ENCODE measurements around the gene SFMBT2. TPM values are rescaled to one million over a fixed set of nuclear protein-coding genes. Genes with fewer than 3 reads are reported as not detected.
A peak's percentile ranks its signal among the peaks of the same experiment; 100 is the strongest.

SFMBT2 gene
- total RNA-seq, 3 donors from 2014 or later (not counting 1 experiment from before 2014, with no cell fraction given), result 50.4 to 70.4 (median 52.2) TPM

GRCh38 chr10:7117806-7118674 is 292.8 kb downstream of the SFMBT2 start:
- Mint-ChIP-seq H3K27ac (peak overlapping the region in 1 of 2 donors; percentile 10), H3K4me1 (peaks cover 7 to 8% of the 10 kb centered on the region in 2 donors), H3K4me3 (no peak overlapping the region), H3K27me3 (ENCODE audit: low read depth in 2 of 2) (no peaks in the 10 kb centered on the region), H3K36me3 (no peaks in the 10 kb centered on the region), H3K9me3 (no peaks in the 10 kb centered on the region)
- WGBS (ENCODE audit: insufficient coverage), result 85% methylated on average over 13 of the region's 17 CpGs
- Histone ChIP-seq H3K9me3 (ENCODE audit: control insufficient read depth, insufficient read depth, low read length) (no peaks in the 10 kb centered on the region), H3K4me3 (ENCODE audit: low read length) (no peak overlapping the region), H3K27ac (ENCODE audit: low read length) (no peak overlapping the region), H3K36me3 (ENCODE audit: control insufficient read depth, insufficient read depth, low read length) (no peaks in the 10 kb centered on the region), H3K4me1 (ENCODE audit: control insufficient read depth, insufficient read depth, low read length) (peaks cover 8% of the 10 kb centered on the region), H3K27me3 (ENCODE audit: control insufficient read depth, insufficient read depth, low read length) (no peaks in the 10 kb centered on the region)
- ATAC-seq, result no peak
- intact Hi-C loops (cut with micrococcal nuclease), result no loop called here
- TF ChIP-seq CTCF (IDR thresholded peaks at IDR 0.05), result no peak
- no peak for DNase-seq

GRCh38 chr10:7117177-7117799 is 293.5 kb downstream of the SFMBT2 start:
- H3K36me3 Mint-ChIP-seq, result no peaks in the 10 kb centered on the region
- H3K4me1 ChIP-seq (ENCODE audit: control insufficient read depth, insufficient read depth, low read length), result peaks cover 8% of the 10 kb centered on the region
- DNase-seq (no peak), ATAC-seq (no peak)
- no peaks in the 10 kb centered on the region for H3K27me3 ChIP-seq (ENCODE audit: control insufficient read depth, insufficient read depth, low read length)
- TF ChIP-seq CTCF (IDR thresholded peaks at IDR 0.05), result no peak
- 98% methylated on average over 5 of the region's 5 CpGs for WGBS (ENCODE audit: insufficient coverage)
- H3K4me3 ChIP-seq (ENCODE audit: low read length), result no peak overlapping the region
- H3K4me1 Mint-ChIP-seq, result peaks cover 7 to 8% of the 10 kb centered on the region in 2 donors
- no peaks in the 10 kb centered on the region for H3K9me3 Mint-ChIP-seq
- no peak overlapping the region for H3K27ac ChIP-seq (ENCODE audit: low read length)
- intact Hi-C loops (cut with micrococcal nuclease), result no loop called here
- no peaks in the 10 kb centered on the region for H3K36me3 ChIP-seq (ENCODE audit: control insufficient read depth, insufficient read depth, low read length)
- no peaks in the 10 kb centered on the region for H3K27me3 Mint-ChIP-seq (ENCODE audit: low read depth in 2 of 2)
- no peak overlapping the region for H3K27ac Mint-ChIP-seq
- H3K4me3 Mint-ChIP-seq, result no peak overlapping the region
- H3K9me3 ChIP-seq (ENCODE audit: control insufficient read depth, insufficient read depth, low read length), result no peaks in the 10 kb centered on the region

- H3K36me3 ChIP-seq (ENCODE audit: control insufficient read depth, insufficient read depth, low read length), result no peaks in the 10 kb centered on the region
- WGBS (ENCODE audit: insufficient coverage), result 98% methylated on average over 3 of the region's 3 CpGs
- H3K4me3 Mint-ChIP-seq, result no peak overlapping the region
- H3K27ac ChIP-seq (ENCODE audit: low read length), result no peak overlapping the region
- ATAC-seq, result no peak
- H3K4me1 ChIP-seq (ENCODE audit: control insufficient read depth, insufficient read depth, low read length), result no peaks in the 10 kb centered on the region
- H3K27me3 ChIP-seq (ENCODE audit: control insufficient read depth, insufficient read depth, low read length), result no peaks in the 10 kb centered on the region
- intact Hi-C loops (cut with micrococcal nuclease), result no loop called here
- no peak overlapping the region for H3K4me3 ChIP-seq (ENCODE audit: low read length)
- no peaks in the 10 kb centered on the region for H3K9me3 ChIP-seq (ENCODE audit: control insufficient read depth, insufficient read depth, low read length)
- peaks cover 0 to 2% of the 10 kb centered on the region in 2 donors for H3K9me3 Mint-ChIP-seq
- no peaks in the 10 kb centered on the region for H3K36me3 Mint-ChIP-seq
- peaks cover 4 to 8% of the 10 kb centered on the region in 2 donors for H3K4me1 Mint-ChIP-seq
- H3K27ac Mint-ChIP-seq, result no peak overlapping the region
- no peak for TF ChIP-seq CTCF (IDR thresholded peaks at IDR 0.05)
- DNase-seq, result no peak
- no peaks in the 10 kb centered on the region for H3K27me3 Mint-ChIP-seq (ENCODE audit: low read depth in 2 of 2)
Measured at GRCh38 chr10:7111561-7111960, 299.3 kb downstream of the SFMBT2 start.

All from natural killer cell (primary cell).